SK-N-SH (cell line): ENCODE measurements around the gene NPAT. TPM values are rescaled to one million over a fixed set of nuclear protein-coding genes. Genes with fewer than 3 reads are reported as not detected.

Source experiments
- CTCF ChIA-PET: fragments of 300-600, 350-600 bp; formaldehyde crosslinking; extraction: SDS; loops from one replicate; lab custom pipeline; 2021; lab: Yijun Ruan, JAX
- POLR2A ChIA-PET: fragments of 350-600 bp; sonication (Branson Sonifier 250); formaldehyde crosslinking; extraction: SDS; loops from one replicate; lab custom pipeline; 2020; ENCODE audit warnings: antibody characterized with exemption, inconsistent platforms; lab: Yijun Ruan, JAX
- DNase-seq: peaks from one replicate; pipeline ENCODE4 v3.0.0; 2012
- H2AFZ ChIP-seq: fragments of 200-600 bp; sonication (generic); 2 replicates; pipeline ENCODE4 v1.8.1; 2016; ENCODE audit warnings: antibody characterized with exemption, mild to moderate bottlenecking, low read depth
- H3F3A ChIP-seq: fragments of 200-600 bp; sonication (generic); replicated peaks from 2 replicates; pipeline ENCODE3; 2016; ENCODE audit warnings: antibody characterized with exemption, mild to moderate bottlenecking; ENCODE audit not compliant: insufficient read depth
- H3K27ac ChIP-seq, 2 experiments: fragments of 200-500 bp in 1 of 2; fragments of 200-600 bp in 1 of 2; sonication (Bioruptor generic) in 1 of 2; sonication (generic), shearing (Covaris generic) in 1 of 2; 2 replicates each; pipeline versions ENCODE4 v1.5.1 to v1.6.1; 2014 to 2016; ENCODE audit warnings: low read depth in 2 of 2, inconsistent platforms in 1 of 2, low read length in 1 of 2, mild to moderate bottlenecking in 1 of 2, mixed read lengths in 1 of 2
- H3K27me3 ChIP-seq: fragments of 200-600 bp; sonication (generic), shearing (Covaris generic); 2 replicates; pipeline ENCODE4 v1.6.1; 2016; ENCODE audit warnings: mixed run types; ENCODE audit not compliant: insufficient read depth
- H3K36me3 ChIP-seq, 2 experiments: fragments of 200-500 bp in 1 of 2; fragments of 200-600 bp in 1 of 2; sonication (Bioruptor generic) in 1 of 2; sonication (generic) in 1 of 2; replicated peaks in 1 of 2; 2 replicates each; pipeline versions ENCODE3 to v1.5.1; 2014 to 2016; ENCODE audit warnings: low read length in 1 of 2, mild to moderate bottlenecking in 1 of 2; ENCODE audit not compliant: insufficient read depth in 2 of 2, control insufficient read depth in 1 of 2
- H3K4me1 ChIP-seq, 2 experiments: fragments of 200-500 bp in 1 of 2; fragments of 200-600 bp in 1 of 2; sonication (Bioruptor generic) in 1 of 2; sonication (generic), shearing (Covaris generic) in 1 of 2; 2 replicates each; pipeline versions ENCODE4 v1.5.1 to v1.6.1; 2014 to 2016; ENCODE audit warnings: low read depth in 1 of 2, low read length in 1 of 2, mixed run types in 1 of 2; ENCODE audit not compliant: insufficient read depth in 2 of 2, control insufficient read depth in 1 of 2
- H3K4me2 ChIP-seq: fragments of 200-600 bp; sonication (generic), shearing (Covaris generic); 2 replicates; pipeline ENCODE4 v1.6.1; 2017; ENCODE audit warnings: mixed run types
- H3K4me3 ChIP-seq, 2 experiments: fragments of 200-500 bp in 1 of 2; fragments of 200-600 bp in 1 of 2; sonication (Bioruptor generic) in 1 of 2; sonication (generic), shearing (Covaris generic) in 1 of 2; 2 replicates each; pipeline versions ENCODE4 v1.5.1 to v1.8.1; 2014 to 2016; ENCODE audit warnings: low read depth in 2 of 2, inconsistent platforms in 1 of 2, low read length in 1 of 2, mild to moderate bottlenecking in 1 of 2, mixed read lengths in 1 of 2, moderate library complexity in 1 of 2
- H3K79me2 ChIP-seq: fragments of 200-600 bp; sonication (generic); 2 replicates; pipeline ENCODE4 v1.8.1; 2017; ENCODE audit warnings: mild to moderate bottlenecking; ENCODE audit not compliant: insufficient read depth
- H3K9ac ChIP-seq: fragments of 200-600 bp; sonication (generic); 2 replicates; pipeline ENCODE4 v1.6.1; 2017; ENCODE audit warnings: mixed run types
- H3K9me2 ChIP-seq: fragments of 200-600 bp; sonication (generic); 2 replicates; pipeline ENCODE4 v1.6.1; 2017; ENCODE audit warnings: mixed run types
- H3K9me3 ChIP-seq: fragments of 200-600 bp; sonication (generic); 2 replicates; pipeline ENCODE4 v1.6.1; 2017; ENCODE audit warnings: mixed run types, mild to moderate bottlenecking, moderate library complexity
- H4K20me1 ChIP-seq: fragments of 200-600 bp; sonication (generic); 2 replicates; pipeline ENCODE4 v1.6.1; 2017; ENCODE audit warnings: mild to moderate bottlenecking, mixed run types; ENCODE audit not compliant: insufficient read depth
- ELF1 ChIP-seq: IDR thresholded peaks from 2 replicates; pipeline ENCODE4 v1.4.0; 2012
- EZH2phosphoT487 ChIP-seq: fragments of 200-600 bp; sonication (generic); IDR thresholded peaks from 2 replicates; pipeline ENCODE4 v1.6.1; 2017; ENCODE audit warnings: low read depth, mixed run types, mild to moderate bottlenecking, antibody characterized with exemption, moderate library complexity, borderline replicate concordance
- FOXJ3 ChIP-seq: sonication (generic); formaldehyde crosslinking; IDR thresholded peaks from 2 replicates; pipeline ENCODE4 v1.5.1; 2020; ENCODE audit warnings: mild to moderate bottlenecking, missing genetic modification reagents
- GABPA ChIP-seq: IDR thresholded peaks from 2 replicates; pipeline ENCODE4 v1.4.0; 2012; ENCODE audit warnings: low read depth, mild to moderate bottlenecking
- MEF2A ChIP-seq: IDR thresholded peaks from 2 replicates; pipeline ENCODE4 v1.4.0; 2012; ENCODE audit warnings: low read depth, borderline replicate concordance
- NFIC ChIP-seq: IDR thresholded peaks from 2 replicates; pipeline ENCODE4 v1.4.0; 2012; ENCODE audit warnings: borderline replicate concordance
- NRF1 ChIP-seq: IDR thresholded peaks from 2 replicates; pipeline ENCODE4 v1.6.1; 2012; ENCODE audit warnings: low read depth, mild to moderate bottlenecking, low read length
- RFX5 ChIP-seq: IDR thresholded peaks from 2 replicates; pipeline ENCODE4 v1.6.1; 2012; ENCODE audit warnings: mild to moderate bottlenecking, improper control_type of control experiment, low read length
- RXRA ChIP-seq: IDR thresholded peaks from 2 replicates; pipeline ENCODE4 v1.4.0; 2012; ENCODE audit warnings: low read depth, mild to moderate bottlenecking, borderline replicate concordance
- TCF12 ChIP-seq: IDR thresholded peaks from 2 replicates; pipeline ENCODE4 v1.4.0; 2012
- TEAD4 ChIP-seq: IDR thresholded peaks from 2 replicates; pipeline ENCODE4 v1.4.0; 2012; ENCODE audit warnings: mild to moderate bottlenecking, borderline replicate concordance; ENCODE audit not compliant: insufficient read depth
- YY1 ChIP-seq: IDR thresholded peaks from 2 replicates; pipeline ENCODE4 v1.4.0; 2012; ENCODE audit warnings: low read depth, mild to moderate bottlenecking
- WGBS: methylation state at CpG from one replicate; pipeline ENCODE4 v1.1.6; 2017; ENCODE audit warnings: low lambda C conversion rate; 5-methylcytosine and 5-hydroxymethylcytosine counted together
- polyA plus RNA-seq, 3 experiments: library from polyadenylated mRNA; depleted of rRNA; stranded (reverse); fragments of >200 nt; gene quantifications; 2 replicates each; pipeline ENCODE4 v1.2.3, GENCODE V29; 2012
- TF ChIP-seq, protein P1 (sequence below): IDR thresholded peaks from 2 replicates; pipeline ENCODE4 v1.6.1; 2012; ENCODE audit warnings: mild to moderate bottlenecking, low read depth, low read length, moderate library complexity
- TF ChIP-seq, protein P2 (sequence below): IDR thresholded peaks from 2 replicates; pipeline ENCODE4 v1.4.0; 2012; ENCODE audit warnings: low read depth
- TF ChIP-seq, protein P3 (sequence below): IDR thresholded peaks from 2 replicates; pipeline ENCODE4; 2012
- TF ChIP-seq, protein P4 (sequence below): IDR thresholded peaks from 2 replicates; pipeline ENCODE4 v1.4.0; 2012; ENCODE audit warnings: low read depth, borderline replicate concordance

Gene NPAT
- polyA plus RNA-seq, 1 of the 3 experiments (the other 2 are of a cell fraction): 2.1 TPM

DNA sequence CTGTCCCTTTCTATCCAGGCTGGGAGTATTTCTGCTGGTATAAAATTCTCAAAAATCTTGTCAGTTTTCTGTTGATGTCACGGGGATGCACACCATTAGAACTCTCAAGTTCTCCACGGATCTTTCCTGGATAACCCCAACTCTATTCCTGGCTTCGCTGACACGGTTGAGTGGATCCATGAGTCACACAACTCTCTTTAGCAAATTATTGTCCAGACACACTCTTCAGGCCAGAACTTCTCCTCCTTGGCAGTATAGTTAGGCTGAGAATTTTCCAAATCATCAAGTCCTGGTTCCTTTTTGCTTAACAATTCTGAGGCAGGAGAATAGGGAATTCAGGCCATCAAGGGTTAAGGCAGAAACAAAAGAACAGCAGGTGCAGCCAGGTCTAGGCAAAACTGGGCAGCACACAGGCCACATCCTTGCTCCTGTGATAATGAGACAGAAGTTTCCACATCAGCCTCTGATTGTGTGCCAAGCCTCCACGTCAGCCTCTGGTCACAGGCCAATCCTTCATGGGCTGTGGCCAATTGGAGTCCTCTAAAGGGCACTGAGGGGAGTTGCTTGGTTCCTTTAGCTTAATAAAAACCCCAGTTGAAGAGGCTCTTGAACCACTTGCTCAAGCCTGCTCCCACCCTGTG lies 106.8 kb downstream of the NPAT start:
- no peaks in the 10 kb centered on the region for H3K9me2 ChIP-seq
- no peak overlapping the region for H3K4me3 ChIP-seq
- H3K27me3 ChIP-seq: no peaks in the 10 kb centered on the region
- H3K9me3 ChIP-seq: no peaks in the 10 kb centered on the region
- CTCF ChIA-PET: interaction anchor here (0.7 kb wide), 1 partner anchor 302 kb away, joined by 3 read pairs; no protein-coding TSS in a partner anchor
- H3F3A ChIP-seq: peaks cover 10% of the 10 kb centered on the region
- no peak overlapping the region for H3K9ac ChIP-seq
- H4K20me1 ChIP-seq: no peaks in the 10 kb centered on the region
- peak overlapping the region in 1 of 2 experiments; percentile 44; a peak in 1 of 4 replicates for H3K27ac ChIP-seq
- H3K4me1 ChIP-seq: no peaks in the 10 kb centered on the region; a peak in 1 of 4 replicates
- H3K79me2 ChIP-seq: no peaks in the 10 kb centered on the region
- WGBS: 55% methylated on average over 5 of the region's 5 CpGs
- no peak for TF ChIP-seq FOXJ3 (CRISPR knock-in tag)
- no peak for TF ChIP-seq TEAD4
- TF ChIP-seq NRF1: no peak
- TF ChIP-seq EZH2phosphoT487: no peak
- TF ChIP-seq, protein P1, sequence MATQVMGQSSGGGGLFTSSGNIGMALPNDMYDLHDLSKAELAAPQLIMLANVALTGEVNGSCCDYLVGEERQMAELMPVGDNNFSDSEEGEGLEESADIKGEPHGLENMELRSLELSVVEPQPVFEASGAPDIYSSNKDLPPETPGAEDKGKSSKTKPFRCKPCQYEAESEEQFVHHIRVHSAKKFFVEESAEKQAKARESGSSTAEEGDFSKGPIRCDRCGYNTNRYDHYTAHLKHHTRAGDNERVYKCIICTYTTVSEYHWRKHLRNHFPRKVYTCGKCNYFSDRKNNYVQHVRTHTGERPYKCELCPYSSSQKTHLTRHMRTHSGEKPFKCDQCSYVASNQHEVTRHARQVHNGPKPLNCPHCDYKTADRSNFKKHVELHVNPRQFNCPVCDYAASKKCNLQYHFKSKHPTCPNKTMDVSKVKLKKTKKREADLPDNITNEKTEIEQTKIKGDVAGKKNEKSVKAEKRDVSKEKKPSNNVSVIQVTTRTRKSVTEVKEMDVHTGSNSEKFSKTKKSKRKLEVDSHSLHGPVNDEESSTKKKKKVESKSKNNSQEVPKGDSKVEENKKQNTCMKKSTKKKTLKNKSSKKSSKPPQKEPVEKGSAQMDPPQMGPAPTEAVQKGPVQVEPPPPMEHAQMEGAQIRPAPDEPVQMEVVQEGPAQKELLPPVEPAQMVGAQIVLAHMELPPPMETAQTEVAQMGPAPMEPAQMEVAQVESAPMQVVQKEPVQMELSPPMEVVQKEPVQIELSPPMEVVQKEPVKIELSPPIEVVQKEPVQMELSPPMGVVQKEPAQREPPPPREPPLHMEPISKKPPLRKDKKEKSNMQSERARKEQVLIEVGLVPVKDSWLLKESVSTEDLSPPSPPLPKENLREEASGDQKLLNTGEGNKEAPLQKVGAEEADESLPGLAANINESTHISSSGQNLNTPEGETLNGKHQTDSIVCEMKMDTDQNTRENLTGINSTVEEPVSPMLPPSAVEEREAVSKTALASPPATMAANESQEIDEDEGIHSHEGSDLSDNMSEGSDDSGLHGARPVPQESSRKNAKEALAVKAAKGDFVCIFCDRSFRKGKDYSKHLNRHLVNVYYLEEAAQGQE: no peak
- TF ChIP-seq TCF12: no peak
- no peak for TF ChIP-seq RFX5
- no peak for TF ChIP-seq RXRA
- TF ChIP-seq, protein P2, sequence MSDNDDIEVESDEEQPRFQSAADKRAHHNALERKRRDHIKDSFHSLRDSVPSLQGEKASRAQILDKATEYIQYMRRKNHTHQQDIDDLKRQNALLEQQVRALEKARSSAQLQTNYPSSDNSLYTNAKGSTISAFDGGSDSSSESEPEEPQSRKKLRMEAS: no peak
- TF ChIP-seq, protein P3, sequence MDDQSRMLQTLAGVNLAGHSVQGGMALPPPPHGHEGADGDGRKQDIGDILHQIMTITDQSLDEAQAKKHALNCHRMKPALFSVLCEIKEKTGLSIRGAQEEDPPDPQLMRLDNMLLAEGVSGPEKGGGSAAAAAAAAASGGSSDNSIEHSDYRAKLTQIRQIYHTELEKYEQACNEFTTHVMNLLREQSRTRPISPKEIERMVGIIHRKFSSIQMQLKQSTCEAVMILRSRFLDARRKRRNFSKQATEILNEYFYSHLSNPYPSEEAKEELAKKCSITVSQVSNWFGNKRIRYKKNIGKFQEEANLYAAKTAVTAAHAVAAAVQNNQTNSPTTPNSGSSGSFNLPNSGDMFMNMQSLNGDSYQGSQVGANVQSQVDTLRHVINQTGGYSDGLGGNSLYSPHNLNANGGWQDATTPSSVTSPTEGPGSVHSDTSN: 0 out of 2 replicates have a peak, but pooled peaks have one; percentile 4
- no peak for TF ChIP-seq MEF2A
- TF ChIP-seq GABPA: no peak
- no peak for TF ChIP-seq YY1
- TF ChIP-seq ELF1: no peak
- peak; percentile 41; the same call in 1 of the 2 replicates for TF ChIP-seq NFIC
- TF ChIP-seq, protein P4, sequence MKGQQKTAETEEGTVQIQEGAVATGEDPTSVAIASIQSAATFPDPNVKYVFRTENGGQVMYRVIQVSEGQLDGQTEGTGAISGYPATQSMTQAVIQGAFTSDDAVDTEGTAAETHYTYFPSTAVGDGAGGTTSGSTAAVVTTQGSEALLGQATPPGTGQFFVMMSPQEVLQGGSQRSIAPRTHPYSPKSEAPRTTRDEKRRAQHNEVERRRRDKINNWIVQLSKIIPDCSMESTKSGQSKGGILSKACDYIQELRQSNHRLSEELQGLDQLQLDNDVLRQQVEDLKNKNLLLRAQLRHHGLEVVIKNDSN: no peak
- POLR2A ChIA-PET: no interaction called here
- H3K4me2 ChIP-seq: no peak overlapping the region
- H3K36me3 ChIP-seq: no peaks in the 10 kb centered on the region
- no peak for DNase-seq
- H2AFZ ChIP-seq: no peak overlapping the region
